HEK293 (cell line): ENCODE results near the gene TNFSF4.

Experiments
- CTCF ChIA-PET: fragments of 350-600 bp; formaldehyde crosslinking; extraction: SDS; loops from one replicate; lab custom pipeline; 2021; ENCODE audit warnings: antibody characterized with exemption; lab: Yijun Ruan, JAX
- POLR2A ChIA-PET: fragments of 300-600 bp; formaldehyde crosslinking; extraction: SDS; loops from one replicate; lab custom pipeline; 2020; ENCODE audit warnings: antibody characterized with exemption, inconsistent platforms; lab: Yijun Ruan, JAX
- H3K27ac ChIP-seq: fragments of 200-500 bp; sonication (Bioruptor generic); 2 replicates; pipeline ENCODE4 v1.5.1; 2014; ENCODE audit warnings: low read depth, low read length, control low read depth, inconsistent platforms; ENCODE audit errors: extremely low read depth
- H3K36me3 ChIP-seq, 2 experiments: fragments of 200-500 bp in 1 of 2; sonication (Bioruptor generic) in 1 of 2; 1 replicate in 1 of 2; 2 replicates in 1 of 2; pipeline ENCODE4 v1.5.1; 2014 to 2017; ENCODE audit warnings: inconsistent platforms in 2 of 2, low read length in 2 of 2; ENCODE audit not compliant: control insufficient read depth in 2 of 2, insufficient read depth in 1 of 2
- H3K4me1 ChIP-seq: fragments of 200-500 bp; sonication (Bioruptor generic); 2 replicates; pipeline ENCODE4 v1.5.1; 2014; ENCODE audit warnings: mild to moderate bottlenecking, low read length, inconsistent platforms; ENCODE audit not compliant: control insufficient read depth, insufficient read depth
- H3K4me3 ChIP-seq: 2 replicates; pipeline ENCODE4 v1.5.1; 2011; ENCODE audit warnings: low read depth, mild to moderate bottlenecking, control low read depth, low read length, moderate library complexity
- H3K9me3 ChIP-seq: fragments of 200-500 bp; sonication (Bioruptor generic); 2 replicates; pipeline ENCODE4 v1.5.1; 2014; ENCODE audit warnings: low read depth, low read length, inconsistent platforms; ENCODE audit not compliant: control insufficient read depth, insufficient read depth
- HOXA7 ChIP-seq: sonication (generic); formaldehyde crosslinking; IDR thresholded peaks from 2 replicates; pipeline ENCODE4 v1.8.1; 2022; ENCODE audit warnings: missing genetic modification reagents, borderline replicate concordance
- HOXD13 ChIP-seq: sonication (generic); formaldehyde crosslinking; IDR thresholded peaks from 2 replicates; pipeline ENCODE4 v1.8.0; 2022; ENCODE audit warnings: missing genetic modification reagents, borderline replicate concordance
- KLF9 ChIP-seq: fragments of 450-650 bp; formaldehyde crosslinking; IDR thresholded peaks from 2 replicates; pipeline ENCODE4 v1.5.1; 2016; ENCODE audit warnings: missing biosample characterization, missing genetic modification characterization, low read depth
- REPIN1 ChIP-seq: fragments of 450-650 bp; formaldehyde crosslinking; IDR thresholded peaks from 2 replicates; pipeline ENCODE4 v1.5.1; 2017; ENCODE audit warnings: missing biosample characterization, missing genetic modification characterization, low read depth
- SCRT1 ChIP-seq: fragments of 450-650 bp; formaldehyde crosslinking; IDR thresholded peaks from 2 replicates; pipeline ENCODE4 v1.5.1; 2016; ENCODE audit warnings: missing biosample characterization, missing genetic modification characterization, borderline replicate concordance
- ZEB2 ChIP-seq: fragments of 450-650 bp; formaldehyde crosslinking; IDR thresholded peaks from 2 replicates; pipeline ENCODE4 v1.5.1; 2016; ENCODE audit warnings: missing biosample characterization, missing genetic modification characterization
- ZFP69B ChIP-seq: fragments of 450-650 bp; formaldehyde crosslinking; IDR thresholded peaks from 2 replicates; pipeline ENCODE4 v1.5.1; 2016; ENCODE audit warnings: missing biosample characterization, missing genetic modification characterization
- ZNF140 ChIP-seq: fragments of 450-650 bp; formaldehyde crosslinking; IDR thresholded peaks from 2 replicates; pipeline ENCODE4 v1.5.1; 2016; ENCODE audit warnings: missing biosample characterization, missing genetic modification characterization
- ZNF266 ChIP-seq: fragments of 450-650 bp; formaldehyde crosslinking; IDR thresholded peaks from 2 replicates; pipeline ENCODE4 v1.5.1; 2016; ENCODE audit warnings: missing biosample characterization, missing genetic modification characterization, low read depth
- ZNF302 ChIP-seq: fragments of 450-650 bp; formaldehyde crosslinking; IDR thresholded peaks from 2 replicates; pipeline ENCODE4 v1.5.1; 2016; ENCODE audit warnings: missing biosample characterization, missing genetic modification characterization, low read depth
- ZNF623 ChIP-seq: fragments of 450-650 bp; formaldehyde crosslinking; IDR thresholded peaks from 2 replicates; pipeline ENCODE4 v1.5.1; 2016; ENCODE audit warnings: missing biosample characterization, missing genetic modification characterization
- ZNF626 ChIP-seq: fragments of 450-650 bp; sonication (Bioruptor Pico); formaldehyde crosslinking; IDR thresholded peaks from 2 replicates; pipeline ENCODE4 v1.5.1; 2018; ENCODE audit warnings: missing biosample characterization, missing genetic modification characterization, inconsistent platforms
- ZNF791 ChIP-seq: fragments of 450-650 bp; formaldehyde crosslinking; IDR thresholded peaks from 2 replicates; pipeline ENCODE4 v1.5.1; 2016; ENCODE audit warnings: missing biosample characterization, missing genetic modification characterization
- ZNF843 ChIP-seq: fragments of 450-650 bp; formaldehyde crosslinking; IDR thresholded peaks from 2 replicates; pipeline ENCODE4 v1.5.1; 2016; ENCODE audit warnings: missing biosample characterization, missing genetic modification characterization
- TF ChIP-seq, protein P1 (sequence below): fragments of 450-650 bp; formaldehyde crosslinking; IDR thresholded peaks from 2 replicates; pipeline ENCODE4 v1.5.1; 2016; ENCODE audit warnings: missing biosample characterization, missing genetic modification characterization, borderline replicate concordance
- TF ChIP-seq, protein P2 (sequence below): fragments of 450-650 bp; formaldehyde crosslinking; IDR thresholded peaks from 2 replicates; pipeline ENCODE4 v1.5.1; 2016; ENCODE audit warnings: missing biosample characterization, missing genetic modification characterization, low read depth
- TF ChIP-seq, protein P3 (sequence below): fragments of 450-650 bp; formaldehyde crosslinking; conservative IDR thresholded peaks from 2 replicates; pipeline ENCODE4 v1.5.1; 2016; ENCODE audit warnings: low read depth, missing biosample characterization, missing genetic modification characterization
- TF ChIP-seq, protein P4 (sequence below): fragments of 450-650 bp; formaldehyde crosslinking; IDR thresholded peaks from 2 replicates; pipeline ENCODE4 v1.5.1; 2016; ENCODE audit warnings: missing biosample characterization, missing genetic modification characterization, low read depth
- TF ChIP-seq, protein P5 (sequence below): fragments of 450-650 bp; formaldehyde crosslinking; conservative IDR thresholded peaks from 2 replicates; pipeline ENCODE4 v1.5.1; 2016; ENCODE audit warnings: low read depth, missing biosample characterization, missing genetic modification characterization

The TNFSF4 gene

DNA sequence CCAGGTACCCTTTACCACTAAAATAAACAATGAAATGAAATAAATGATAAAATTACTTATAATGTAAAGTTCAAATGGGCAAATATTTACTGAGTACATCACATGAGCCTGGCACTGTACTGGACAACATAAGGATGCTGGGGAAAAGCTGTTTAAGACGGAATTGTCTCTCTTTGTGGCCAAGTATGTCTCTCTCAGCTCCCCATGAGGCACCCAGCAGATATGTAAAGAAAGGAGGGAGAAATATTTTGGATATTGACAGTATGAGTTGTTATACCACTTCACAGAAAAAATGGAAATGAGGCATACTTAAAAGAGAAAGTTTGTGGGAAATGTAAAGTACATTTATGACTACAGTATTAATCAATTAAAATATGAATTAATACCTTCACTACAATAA is 1.0 kb upstream of the TNFSF4 start:
- H3K4me3 ChIP-seq = no peak overlapping the region
- no peaks in the 10 kb centered on the region for H3K36me3 ChIP-seq
- POLR2A ChIA-PET = no interaction called here
- TF ChIP-seq REPIN1 (tag by site-specific recombination) (no peak), HOXD13 (CRISPR knock-in tag) (no peak), SCRT1 (tag by site-specific recombination) (no peak), ZNF302 (tag by site-specific recombination) (no peak), ZEB2 (tag by site-specific recombination) (no peak), ZFP69B (no peak), ZNF626 (tag by site-specific recombination) (no peak), ZNF140 (tag by site-specific recombination) (no peak)
- TF ChIP-seq, protein P1, sequence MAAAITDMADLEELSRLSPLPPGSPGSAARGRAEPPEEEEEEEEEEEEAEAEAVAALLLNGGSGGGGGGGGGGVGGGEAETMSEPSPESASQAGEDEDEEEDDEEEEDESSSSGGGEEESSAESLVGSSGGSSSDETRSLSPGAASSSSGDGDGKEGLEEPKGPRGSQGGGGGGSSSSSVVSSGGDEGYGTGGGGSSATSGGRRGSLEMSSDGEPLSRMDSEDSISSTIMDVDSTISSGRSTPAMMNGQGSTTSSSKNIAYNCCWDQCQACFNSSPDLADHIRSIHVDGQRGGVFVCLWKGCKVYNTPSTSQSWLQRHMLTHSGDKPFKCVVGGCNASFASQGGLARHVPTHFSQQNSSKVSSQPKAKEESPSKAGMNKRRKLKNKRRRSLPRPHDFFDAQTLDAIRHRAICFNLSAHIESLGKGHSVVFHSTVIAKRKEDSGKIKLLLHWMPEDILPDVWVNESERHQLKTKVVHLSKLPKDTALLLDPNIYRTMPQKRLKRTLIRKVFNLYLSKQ (tag by site-specific recombination) = no peak
- CTCF ChIA-PET = interaction anchor here (0.7 to 2.0 kb wide), 2 partner anchors 54 to 463 kb away, joined by 3 to 6 read pairs; no protein-coding TSS in a partner anchor
- H3K27ac ChIP-seq = no peak overlapping the region
- H3K9me3 ChIP-seq = no peaks in the 10 kb centered on the region
- H3K4me1 ChIP-seq = no peaks in the 10 kb centered on the region

DNA sequence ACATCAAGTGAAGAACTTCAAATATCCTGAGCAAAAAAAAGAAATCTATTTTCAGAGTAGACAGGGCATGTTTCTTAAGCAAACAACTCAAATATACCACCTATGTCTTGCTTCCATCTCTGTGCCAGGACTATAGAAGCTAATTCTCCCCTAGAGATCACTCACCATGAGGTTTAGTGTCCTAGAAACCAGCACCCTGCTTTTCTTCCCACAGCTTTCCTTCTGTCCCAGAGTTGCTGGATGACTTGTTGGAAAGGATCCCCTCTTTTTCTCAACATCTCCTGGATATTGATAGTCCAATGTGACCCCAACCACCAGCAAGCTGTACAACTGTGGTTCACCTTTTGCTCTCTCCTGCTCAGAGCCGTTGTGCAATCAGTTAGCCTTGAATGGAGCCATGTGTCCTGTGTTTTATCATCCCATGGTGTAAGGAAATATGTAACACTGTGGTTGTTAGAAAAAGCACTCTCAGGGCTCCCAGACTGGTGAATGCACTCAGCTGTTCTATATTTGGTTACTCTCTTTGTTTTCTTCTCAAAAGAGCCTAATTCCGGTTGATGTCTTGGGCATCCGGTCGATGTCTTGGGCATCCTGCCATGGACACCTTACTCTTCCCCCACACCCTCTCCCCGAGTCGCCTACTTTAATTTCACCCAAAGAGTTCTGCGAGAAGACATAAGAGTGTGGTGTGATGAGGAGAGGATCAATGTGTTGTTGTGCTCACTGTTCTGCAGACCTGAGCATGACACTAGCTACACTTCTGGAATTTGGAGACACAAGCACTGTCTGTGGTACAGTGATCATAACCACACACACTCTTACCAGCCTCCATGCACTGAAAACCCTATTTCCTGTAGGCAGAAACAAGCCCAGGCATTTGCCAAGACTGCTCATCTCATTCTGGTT is 1.7 kb downstream of the TNFSF4 start:
- POLR2A ChIA-PET = no interaction called here
- H3K4me3 ChIP-seq = no peak overlapping the region
- no peak overlapping the region for H3K27ac ChIP-seq
- CTCF ChIA-PET = interaction anchor here (7.1 to 8.3 kb wide), 2 partner anchors 380 to 462 kb away, joined by 159 to 162 read pairs; no protein-coding TSS in a partner anchor
- H3K36me3 ChIP-seq = no peaks in the 10 kb centered on the region
- H3K4me1 ChIP-seq = no peaks in the 10 kb centered on the region
- no peaks in the 10 kb centered on the region for H3K9me3 ChIP-seq
- TF ChIP-seq ZNF266 = no peak
- TF ChIP-seq, protein P2, sequence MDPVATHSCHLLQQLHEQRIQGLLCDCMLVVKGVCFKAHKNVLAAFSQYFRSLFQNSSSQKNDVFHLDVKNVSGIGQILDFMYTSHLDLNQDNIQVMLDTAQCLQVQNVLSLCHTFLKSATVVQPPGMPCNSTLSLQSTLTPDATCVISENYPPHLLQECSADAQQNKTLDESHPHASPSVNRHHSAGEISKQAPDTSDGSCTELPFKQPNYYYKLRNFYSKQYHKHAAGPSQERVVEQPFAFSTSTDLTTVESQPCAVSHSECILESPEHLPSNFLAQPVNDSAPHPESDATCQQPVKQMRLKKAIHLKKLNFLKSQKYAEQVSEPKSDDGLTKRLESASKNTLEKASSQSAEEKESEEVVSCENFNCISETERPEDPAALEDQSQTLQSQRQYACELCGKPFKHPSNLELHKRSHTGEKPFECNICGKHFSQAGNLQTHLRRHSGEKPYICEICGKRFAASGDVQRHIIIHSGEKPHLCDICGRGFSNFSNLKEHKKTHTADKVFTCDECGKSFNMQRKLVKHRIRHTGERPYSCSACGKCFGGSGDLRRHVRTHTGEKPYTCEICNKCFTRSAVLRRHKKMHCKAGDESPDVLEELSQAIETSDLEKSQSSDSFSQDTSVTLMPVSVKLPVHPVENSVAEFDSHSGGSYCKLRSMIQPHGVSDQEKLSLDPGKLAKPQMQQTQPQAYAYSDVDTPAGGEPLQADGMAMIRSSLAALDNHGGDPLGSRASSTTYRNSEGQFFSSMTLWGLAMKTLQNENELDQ (tag by site-specific recombination) = no peak
- TF ChIP-seq KLF9 (tag by site-specific recombination) = no peak
- no peak for TF ChIP-seq ZNF791
- TF ChIP-seq ZNF843 (tag by site-specific recombination) = no peak
- TF ChIP-seq, protein P3, sequence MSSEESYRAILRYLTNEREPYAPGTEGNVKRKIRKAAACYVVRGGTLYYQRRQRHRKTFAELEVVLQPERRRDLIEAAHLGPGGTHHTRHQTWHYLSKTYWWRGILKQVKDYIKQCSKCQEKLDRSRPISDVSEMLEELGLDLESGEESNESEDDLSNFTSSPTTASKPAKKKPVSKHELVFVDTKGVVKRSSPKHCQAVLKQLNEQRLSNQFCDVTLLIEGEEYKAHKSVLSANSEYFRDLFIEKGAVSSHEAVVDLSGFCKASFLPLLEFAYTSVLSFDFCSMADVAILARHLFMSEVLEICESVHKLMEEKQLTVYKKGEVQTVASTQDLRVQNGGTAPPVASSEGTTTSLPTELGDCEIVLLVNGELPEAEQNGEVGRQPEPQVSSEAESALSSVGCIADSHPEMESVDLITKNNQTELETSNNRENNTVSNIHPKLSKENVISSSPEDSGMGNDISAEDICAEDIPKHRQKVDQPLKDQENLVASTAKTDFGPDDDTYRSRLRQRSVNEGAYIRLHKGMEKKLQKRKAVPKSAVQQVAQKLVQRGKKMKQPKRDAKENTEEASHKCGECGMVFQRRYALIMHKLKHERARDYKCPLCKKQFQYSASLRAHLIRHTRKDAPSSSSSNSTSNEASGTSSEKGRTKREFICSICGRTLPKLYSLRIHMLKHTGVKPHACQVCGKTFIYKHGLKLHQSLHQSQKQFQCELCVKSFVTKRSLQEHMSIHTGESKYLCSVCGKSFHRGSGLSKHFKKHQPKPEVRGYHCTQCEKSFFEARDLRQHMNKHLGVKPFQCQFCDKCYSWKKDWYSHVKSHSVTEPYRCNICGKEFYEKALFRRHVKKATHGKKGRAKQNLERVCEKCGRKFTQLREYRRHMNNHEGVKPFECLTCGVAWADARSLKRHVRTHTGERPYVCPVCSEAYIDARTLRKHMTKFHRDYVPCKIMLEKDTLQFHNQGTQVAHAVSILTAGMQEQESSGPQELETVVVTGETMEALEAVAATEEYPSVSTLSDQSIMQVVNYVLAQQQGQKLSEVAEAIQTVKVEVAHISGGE (tag by site-specific recombination) = no peak
- no peak for TF ChIP-seq HOXA7 (CRISPR knock-in tag)
- TF ChIP-seq, protein P4, sequence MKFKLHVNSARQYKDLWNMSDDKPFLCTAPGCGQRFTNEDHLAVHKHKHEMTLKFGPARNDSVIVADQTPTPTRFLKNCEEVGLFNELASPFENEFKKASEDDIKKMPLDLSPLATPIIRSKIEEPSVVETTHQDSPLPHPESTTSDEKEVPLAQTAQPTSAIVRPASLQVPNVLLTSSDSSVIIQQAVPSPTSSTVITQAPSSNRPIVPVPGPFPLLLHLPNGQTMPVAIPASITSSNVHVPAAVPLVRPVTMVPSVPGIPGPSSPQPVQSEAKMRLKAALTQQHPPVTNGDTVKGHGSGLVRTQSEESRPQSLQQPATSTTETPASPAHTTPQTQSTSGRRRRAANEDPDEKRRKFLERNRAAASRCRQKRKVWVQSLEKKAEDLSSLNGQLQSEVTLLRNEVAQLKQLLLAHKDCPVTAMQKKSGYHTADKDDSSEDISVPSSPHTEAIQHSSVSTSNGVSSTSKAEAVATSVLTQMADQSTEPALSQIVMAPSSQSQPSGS = no peak
- no peak for TF ChIP-seq ZNF623 (tag by site-specific recombination)
- TF ChIP-seq, protein P5, sequence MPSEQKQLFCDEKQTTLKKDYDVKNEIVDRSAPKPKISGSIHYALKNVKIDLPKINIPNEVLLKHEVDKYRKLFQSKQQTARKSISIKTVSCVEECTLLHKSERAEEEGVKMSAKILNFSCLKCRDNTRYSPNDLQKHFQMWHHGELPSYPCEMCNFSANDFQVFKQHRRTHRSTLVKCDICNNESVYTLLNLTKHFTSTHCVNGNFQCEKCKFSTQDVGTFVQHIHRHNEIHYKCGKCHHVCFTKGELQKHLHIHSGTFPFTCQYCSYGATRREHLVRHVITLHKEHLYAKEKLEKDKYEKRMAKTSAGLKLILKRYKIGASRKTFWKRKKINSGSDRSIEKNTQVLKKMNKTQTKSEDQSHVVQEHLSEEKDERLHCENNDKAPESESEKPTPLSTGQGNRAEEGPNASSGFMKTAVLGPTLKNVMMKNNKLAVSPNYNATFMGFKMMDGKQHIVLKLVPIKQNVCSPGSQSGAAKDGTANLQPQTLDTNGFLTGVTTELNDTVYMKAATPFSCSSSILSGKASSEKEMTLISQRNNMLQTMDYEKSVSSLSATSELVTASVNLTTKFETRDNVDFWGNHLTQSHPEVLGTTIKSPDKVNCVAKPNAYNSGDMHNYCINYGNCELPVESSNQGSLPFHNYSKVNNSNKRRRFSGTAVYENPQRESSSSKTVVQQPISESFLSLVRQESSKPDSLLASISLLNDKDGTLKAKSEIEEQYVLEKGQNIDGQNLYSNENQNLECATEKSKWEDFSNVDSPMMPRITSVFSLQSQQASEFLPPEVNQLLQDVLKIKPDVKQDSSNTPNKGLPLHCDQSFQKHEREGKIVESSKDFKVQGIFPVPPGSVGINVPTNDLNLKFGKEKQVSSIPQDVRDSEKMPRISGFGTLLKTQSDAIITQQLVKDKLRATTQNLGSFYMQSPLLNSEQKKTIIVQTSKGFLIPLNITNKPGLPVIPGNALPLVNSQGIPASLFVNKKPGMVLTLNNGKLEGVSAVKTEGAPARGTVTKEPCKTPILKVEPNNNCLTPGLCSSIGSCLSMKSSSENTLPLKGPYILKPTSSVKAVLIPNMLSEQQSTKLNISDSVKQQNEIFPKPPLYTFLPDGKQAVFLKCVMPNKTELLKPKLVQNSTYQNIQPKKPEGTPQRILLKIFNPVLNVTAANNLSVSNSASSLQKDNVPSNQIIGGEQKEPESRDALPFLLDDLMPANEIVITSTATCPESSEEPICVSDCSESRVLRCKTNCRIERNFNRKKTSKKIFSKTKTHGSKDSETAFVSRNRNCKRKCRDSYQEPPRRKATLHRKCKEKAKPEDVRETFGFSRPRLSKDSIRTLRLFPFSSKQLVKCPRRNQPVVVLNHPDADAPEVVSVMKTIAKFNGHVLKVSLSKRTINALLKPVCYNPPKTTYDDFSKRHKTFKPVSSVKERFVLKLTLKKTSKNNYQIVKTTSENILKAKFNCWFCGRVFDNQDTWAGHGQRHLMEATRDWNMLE = no peak
